ENCODE measurements around the gene PPP2R2B. TPM values are rescaled to one million over a fixed set of nuclear protein-coding genes. Genes with fewer than 3 reads are reported as not detected.

Gene PPP2R2B
- total and polyA plus RNA-seq, 2 of the 4 experiments (the other 2 are of a cell fraction), result not detected

DNA sequence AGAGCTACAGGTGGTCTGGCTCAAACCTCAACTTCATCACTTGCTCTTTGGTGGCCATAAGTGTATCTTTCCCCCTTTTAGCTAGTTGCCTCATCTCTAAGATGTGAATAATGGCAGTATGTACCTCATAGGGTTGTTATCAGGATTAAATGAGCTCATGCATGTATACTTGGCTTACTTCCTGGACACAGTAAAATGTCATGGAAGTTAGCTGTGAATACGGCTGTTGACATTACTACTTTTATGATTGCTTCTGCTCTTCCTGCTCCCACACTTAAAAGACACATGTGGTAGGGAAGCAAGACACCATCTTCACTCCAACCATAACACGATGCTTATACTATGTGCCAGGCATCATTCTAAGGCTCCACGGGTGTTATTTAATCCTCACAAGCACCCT, 248.1 kb downstream of the PPP2R2B start:
- WGBS, 2 experiments (ENCODE audit: extremely low coverage in 2 of 2, insufficient read length in 1 of 2), result no CpG with 5 or more reads among the region's 3 CpGs
- Histone ChIP-seq H2AFZ (replicated peaks; ENCODE audit: low read length, poor library complexity) (no peak overlapping the region), H3K56ac (ENCODE audit: extremely low read depth, insufficient read depth, low read length) (no peak overlapping the region), H2BK5ac (ENCODE audit: low read depth, low read length, poor library complexity, severe bottlenecking) (no peak overlapping the region), H3K36me3 (ENCODE audit: control insufficient read depth, insufficient read depth, low read length) (no peaks in the 10 kb centered on the region), H3K9ac (ENCODE audit: low read depth, low read length) (no peak overlapping the region), H4K91ac (ENCODE audit: insufficient read depth, low read depth, low read length) (no peak overlapping the region), H3K4ac (ENCODE audit: low read depth, low read length) (no peak overlapping the region), H3K27ac (ENCODE audit: insufficient read depth, low read length) (no peak overlapping the region), H3K27me3 (ENCODE audit: control insufficient read depth, insufficient read depth, low read length) (no peaks in the 10 kb centered on the region), H2BK120ac (ENCODE audit: low read depth, low read length) (no peak overlapping the region), H3K9me3 (ENCODE audit: control insufficient read depth, insufficient read depth, low read length) (no peaks in the 10 kb centered on the region; the same call in 1 of the 2 replicates), H2BK20ac (ENCODE audit: low read depth, low read length) (no peak overlapping the region), H4K5ac (ENCODE audit: low read depth, low read length) (no peak overlapping the region), H2BK15ac (ENCODE audit: low read depth, low read length) (no peak overlapping the region), H3K79me1 (ENCODE audit: low read depth in 1 of 2, low read length in 2 of 2) (no peaks in the 10 kb centered on the region), H3K4me3 (ENCODE audit: insufficient read depth, low read depth, low read length) (no peak overlapping the region), H3K9me1 (ENCODE audit: insufficient read depth, low read length) (no peaks in the 10 kb centered on the region), H3K18ac (ENCODE audit: low read depth, low read length) (no peak overlapping the region), H3K14ac (replicated peaks; ENCODE audit: low read depth, low read length) (no peak overlapping the region), H4K20me1 (ENCODE audit: insufficient read depth, low read length) (no peaks in the 10 kb centered on the region), H3K4me1 (ENCODE audit: control insufficient read depth, insufficient read depth, low read length) (no peaks in the 10 kb centered on the region), H2AK5ac (ENCODE audit: low read depth, low read length) (no peak overlapping the region), H2AK9ac (replicated peaks; ENCODE audit: low read depth, low read length, poor library complexity) (no peak overlapping the region), H3K23ac (ENCODE audit: low read depth, low read length) (no peak overlapping the region), H4K8ac (ENCODE audit: low read depth in 2 of 2, low read length in 2 of 2) (no peak overlapping the region), H3K4me2 (ENCODE audit: low read depth, low read length) (no peak overlapping the region)
- no peak for TF ChIP-seq CEBPB (IDR thresholded peaks at IDR 0.05; ENCODE audit: low read depth, low read length)
- TF ChIP-seq MXI1 (IDR thresholded peaks at IDR 0.05; ENCODE audit: borderline replicate concordance, low read depth, low read length), result no peak
- TF ChIP-seq, protein P1, sequence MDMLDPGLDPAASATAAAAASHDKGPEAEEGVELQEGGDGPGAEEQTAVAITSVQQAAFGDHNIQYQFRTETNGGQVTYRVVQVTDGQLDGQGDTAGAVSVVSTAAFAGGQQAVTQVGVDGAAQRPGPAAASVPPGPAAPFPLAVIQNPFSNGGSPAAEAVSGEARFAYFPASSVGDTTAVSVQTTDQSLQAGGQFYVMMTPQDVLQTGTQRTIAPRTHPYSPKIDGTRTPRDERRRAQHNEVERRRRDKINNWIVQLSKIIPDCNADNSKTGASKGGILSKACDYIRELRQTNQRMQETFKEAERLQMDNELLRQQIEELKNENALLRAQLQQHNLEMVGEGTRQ (IDR thresholded peaks at IDR 0.05; ENCODE audit: low read depth, low read length), result no peak
- no peak for TF ChIP-seq CHD1 (IDR thresholded peaks at IDR 0.05; ENCODE audit: low read depth, low read length)
- no peak for TF ChIP-seq MAFK (IDR thresholded peaks at IDR 0.05; ENCODE audit: low read depth, low read length)
- no peak for TF ChIP-seq BHLHE40 (IDR thresholded peaks at IDR 0.05; ENCODE audit: low read depth, low read length)
- no peak for TF ChIP-seq MAZ (IDR thresholded peaks at IDR 0.05; ENCODE audit: borderline replicate concordance, low read depth, low read length)
- no peak for TF ChIP-seq SMC3 (IDR thresholded peaks at IDR 0.05; ENCODE audit: low read depth, low read length)
- no peak for TF ChIP-seq NFE2L2 (IDR thresholded peaks at IDR 0.05; ENCODE audit: low read depth, low read length)
- no peak for TF ChIP-seq POLR2A (IDR thresholded peaks at IDR 0.05; ENCODE audit: low read depth, low read length)
- TF ChIP-seq RFX5 (IDR thresholded peaks at IDR 0.05; ENCODE audit: low read depth, low read length), result no peak
- no peak for TF ChIP-seq RAD21 (IDR thresholded peaks at IDR 0.05; ENCODE audit: low read length)
- TF ChIP-seq RCOR1 (IDR thresholded peaks at IDR 0.05; ENCODE audit: insufficient replicate concordance, low read length), result no peak
- no peak for TF ChIP-seq FOS (IDR thresholded peaks at IDR 0.05; ENCODE audit: low read depth, low read length)
- TF ChIP-seq, protein P2, sequence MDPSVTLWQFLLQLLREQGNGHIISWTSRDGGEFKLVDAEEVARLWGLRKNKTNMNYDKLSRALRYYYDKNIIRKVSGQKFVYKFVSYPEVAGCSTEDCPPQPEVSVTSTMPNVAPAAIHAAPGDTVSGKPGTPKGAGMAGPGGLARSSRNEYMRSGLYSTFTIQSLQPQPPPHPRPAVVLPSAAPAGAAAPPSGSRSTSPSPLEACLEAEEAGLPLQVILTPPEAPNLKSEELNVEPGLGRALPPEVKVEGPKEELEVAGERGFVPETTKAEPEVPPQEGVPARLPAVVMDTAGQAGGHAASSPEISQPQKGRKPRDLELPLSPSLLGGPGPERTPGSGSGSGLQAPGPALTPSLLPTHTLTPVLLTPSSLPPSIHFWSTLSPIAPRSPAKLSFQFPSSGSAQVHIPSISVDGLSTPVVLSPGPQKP (IDR thresholded peaks at IDR 0.05; ENCODE audit: borderline replicate concordance, low read depth, low read length), result no peak
- TF ChIP-seq, protein P3, sequence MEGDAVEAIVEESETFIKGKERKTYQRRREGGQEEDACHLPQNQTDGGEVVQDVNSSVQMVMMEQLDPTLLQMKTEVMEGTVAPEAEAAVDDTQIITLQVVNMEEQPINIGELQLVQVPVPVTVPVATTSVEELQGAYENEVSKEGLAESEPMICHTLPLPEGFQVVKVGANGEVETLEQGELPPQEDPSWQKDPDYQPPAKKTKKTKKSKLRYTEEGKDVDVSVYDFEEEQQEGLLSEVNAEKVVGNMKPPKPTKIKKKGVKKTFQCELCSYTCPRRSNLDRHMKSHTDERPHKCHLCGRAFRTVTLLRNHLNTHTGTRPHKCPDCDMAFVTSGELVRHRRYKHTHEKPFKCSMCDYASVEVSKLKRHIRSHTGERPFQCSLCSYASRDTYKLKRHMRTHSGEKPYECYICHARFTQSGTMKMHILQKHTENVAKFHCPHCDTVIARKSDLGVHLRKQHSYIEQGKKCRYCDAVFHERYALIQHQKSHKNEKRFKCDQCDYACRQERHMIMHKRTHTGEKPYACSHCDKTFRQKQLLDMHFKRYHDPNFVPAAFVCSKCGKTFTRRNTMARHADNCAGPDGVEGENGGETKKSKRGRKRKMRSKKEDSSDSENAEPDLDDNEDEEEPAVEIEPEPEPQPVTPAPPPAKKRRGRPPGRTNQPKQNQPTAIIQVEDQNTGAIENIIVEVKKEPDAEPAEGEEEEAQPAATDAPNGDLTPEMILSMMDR (conservative IDR thresholded peaks at IDR 0.05; ENCODE audit: low read depth, low read length), result no peak
- dilution Hi-C loops (cut with HindIII; ENCODE audit: low sequenced_read_pairs, unreplicated experiment) (no loop called here), intact Hi-C loops (cut with micrococcal nuclease) (no loop called here), in situ Hi-C loops (cut with MboI; ENCODE audit: low sequenced_read_pairs) (no loop called here)
- BruUV-seq (replicated peaks), result no TSS peak
- CTCF ChIA-PET, result no interaction called here
- ATAC-seq (ENCODE audit: low read depth) (no peak), DNase-seq (no peak)
- POLR2A ChIA-PET (ENCODE audit: unreplicated experiment), result no interaction called here
